Activated gamma-delta T cell treated with Interleukin-2 at 50 U/mL for 16 hours (primary cell): Measurements from ENCODE around the gene PSKH1.

Source experiments
- DNase-seq: peaks from one replicate; pipeline ENCODE4 v3.0.0-alpha.2; 2020

PSKH1 gene

DNA sequence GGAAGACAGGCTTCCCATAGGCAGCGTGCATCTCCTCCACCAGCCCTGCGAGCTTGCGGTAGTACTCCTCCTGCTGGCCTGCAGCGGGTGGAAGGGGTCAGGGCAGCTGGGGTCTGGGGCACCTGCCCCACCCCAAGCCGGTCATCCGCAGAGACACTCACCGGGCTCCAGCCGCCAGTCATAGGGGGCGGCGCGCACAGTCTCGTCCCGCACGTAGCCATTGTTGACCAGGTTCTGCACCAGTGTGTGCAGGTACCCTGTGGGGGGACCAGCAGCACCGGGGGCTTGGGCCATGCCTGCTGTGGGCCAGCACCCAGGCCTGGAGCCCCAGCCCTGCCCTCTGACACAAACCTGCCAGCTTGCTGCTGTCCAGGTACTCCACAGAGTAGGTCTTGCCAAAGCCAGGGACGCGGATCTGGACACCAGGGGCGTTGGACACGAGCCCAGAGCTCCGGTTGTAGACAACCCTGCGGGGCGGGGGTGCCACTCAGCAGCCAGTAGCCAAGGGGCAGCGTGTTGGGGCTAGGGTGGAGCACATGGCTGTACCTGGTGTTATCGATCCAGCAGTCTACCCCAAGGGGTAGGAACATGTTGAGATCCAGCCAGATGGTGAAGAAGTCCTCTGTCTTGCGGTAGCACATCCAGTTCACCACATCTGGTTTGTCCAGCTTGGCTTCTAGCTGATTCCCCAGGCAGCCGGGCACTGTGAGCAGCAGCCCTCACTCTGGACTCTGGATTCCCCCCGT lies 49.6 kb downstream of the PSKH1 start:
- DNase-seq: no peak

GRCh38 chr16:67943256-67943618 lies 50.2 kb downstream of the PSKH1 start:
- no peak for DNase-seq

DNA sequence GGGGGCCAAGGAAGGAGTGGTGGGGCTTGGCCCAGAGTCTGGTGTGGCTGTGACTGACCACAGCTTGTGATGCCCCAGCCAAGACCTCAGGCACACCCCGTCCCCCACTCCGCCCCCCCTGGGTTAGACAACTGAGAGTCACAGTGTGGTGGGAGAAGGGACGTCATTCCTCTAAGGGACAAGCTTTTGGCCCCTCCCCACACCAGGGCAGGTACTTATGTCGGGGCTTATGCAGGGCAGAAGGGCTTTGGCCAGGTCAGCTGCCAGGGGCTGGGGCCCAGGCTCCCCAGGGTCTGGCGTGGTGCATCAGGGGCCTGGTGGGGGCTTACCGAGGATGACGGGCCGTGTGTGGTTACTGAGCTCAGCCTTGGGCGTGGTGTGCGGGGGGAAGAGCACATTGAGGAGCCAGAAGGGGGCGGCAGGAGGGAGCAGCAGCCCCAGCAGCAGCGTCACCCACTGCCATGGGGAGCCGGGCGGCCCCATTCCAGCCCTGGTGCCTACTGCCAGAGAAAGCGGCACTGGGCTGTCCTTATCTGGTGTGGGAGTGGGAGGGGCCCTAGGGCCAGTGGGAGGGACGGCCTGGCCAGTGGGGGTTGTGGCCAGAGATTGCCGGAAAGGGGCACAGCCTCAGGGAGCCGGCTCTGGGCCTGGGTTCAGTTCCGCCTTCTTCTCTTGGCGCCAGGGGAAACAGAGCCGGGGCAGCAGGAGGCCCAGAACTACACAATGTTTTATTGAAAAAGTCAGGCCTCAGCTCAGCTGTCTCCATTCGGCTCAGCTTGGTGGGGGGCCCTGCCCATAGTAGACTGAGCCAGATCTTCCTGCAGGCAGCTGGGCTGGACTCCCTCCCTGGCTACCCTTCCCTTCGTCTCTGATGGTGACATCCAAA lies 50.8 kb downstream of the PSKH1 start, which contains the start of gene LCAT:
LCAT (minus strand) TSS at position 502 of the 886 bp plus-strand sequence; CDS start at position 483, 19 bp downstream.
- no peak for DNase-seq

- no peak for DNase-seq
These were observed 51.8 kb downstream of the PSKH1 start for GRCh38 chr16:67944690-67945391.

DNA sequence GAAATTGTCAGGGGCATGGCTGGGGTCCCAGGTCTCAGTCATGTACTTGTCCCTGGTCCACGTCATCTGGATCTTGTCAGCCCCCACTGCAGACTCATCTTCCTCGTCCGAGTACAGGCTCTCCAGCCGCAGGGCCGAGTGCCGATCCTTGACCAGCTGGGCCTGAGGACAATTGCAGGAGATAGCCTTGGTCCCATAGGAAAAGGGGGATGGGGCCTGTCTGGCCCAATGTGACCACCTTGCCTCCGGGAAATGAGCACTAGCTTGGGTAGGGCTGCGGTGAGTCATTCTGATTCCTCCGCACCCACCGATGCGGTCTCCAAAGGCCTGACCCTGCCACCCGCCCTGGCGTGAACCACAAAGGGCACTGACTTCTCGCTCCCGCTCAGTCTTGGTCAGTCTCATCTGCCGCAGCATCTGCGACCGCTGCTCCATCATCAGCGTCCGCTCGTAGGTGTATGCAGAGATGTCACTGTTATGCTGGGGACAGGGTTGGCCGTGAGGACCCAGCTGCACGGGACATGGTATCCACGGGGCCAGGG lies 52.4 kb downstream of the PSKH1 start:
- DNase-seq: no peak

DNA sequence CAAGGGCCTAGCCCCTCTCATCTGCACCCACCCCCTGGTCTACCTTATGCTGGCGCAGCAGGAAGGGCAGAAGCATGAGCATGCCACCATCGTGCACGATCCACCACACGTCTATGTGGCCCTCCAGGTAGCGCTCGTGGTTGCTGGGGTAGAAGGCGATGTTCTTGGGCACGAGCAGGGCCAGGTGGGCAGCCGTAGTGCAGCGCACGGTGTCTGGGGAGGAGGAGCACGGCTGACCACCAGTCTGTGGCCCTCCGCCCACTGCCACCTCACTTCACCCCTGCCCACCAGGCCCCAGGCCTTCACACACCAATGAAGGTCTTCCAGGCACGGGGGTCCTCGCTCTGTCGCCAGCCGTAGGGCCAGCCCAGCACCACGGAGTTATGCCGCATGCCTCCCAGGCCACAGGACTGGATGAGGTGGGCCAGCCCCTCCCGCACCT lies 53.1 kb downstream of the PSKH1 start:
- no peak for DNase-seq

GRCh38 chr16:67946966-67947558 lies 54.0 kb downstream of the PSKH1 start:
- DNase-seq: no peak

- no peak for DNase-seq
These were observed 55.0 kb downstream of the PSKH1 start for GRCh38 chr16:67948015-67948414.

GRCh38 chr16:67949645-67950044 lies 56.6 kb downstream of the PSKH1 start:
- no peak for DNase-seq

GRCh38 chr16:67950335-67950843 lies 57.3 kb downstream of the PSKH1 start:
- DNase-seq: no peak

DNA sequence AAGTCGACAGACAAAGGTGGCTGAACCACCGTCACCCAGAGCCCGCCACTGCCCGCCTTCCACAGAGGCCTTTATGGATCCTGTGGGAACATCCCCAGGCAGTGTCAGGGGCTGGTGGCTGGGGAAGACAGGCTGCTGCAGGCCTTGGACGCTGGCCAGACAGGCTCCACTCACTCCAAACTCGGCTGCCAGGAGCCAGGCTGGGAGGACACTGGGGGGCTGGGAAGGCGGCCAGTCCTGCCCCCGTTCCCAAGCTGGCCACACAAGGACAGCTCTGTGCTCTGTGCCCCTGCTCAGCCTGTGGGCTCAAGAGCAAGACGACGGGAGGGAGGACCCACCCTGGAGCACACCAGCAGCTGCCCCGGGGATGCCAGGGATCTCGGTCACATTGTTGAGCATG lies 58.4 kb downstream of the PSKH1 start:
- DNase-seq: no peak

DNA sequence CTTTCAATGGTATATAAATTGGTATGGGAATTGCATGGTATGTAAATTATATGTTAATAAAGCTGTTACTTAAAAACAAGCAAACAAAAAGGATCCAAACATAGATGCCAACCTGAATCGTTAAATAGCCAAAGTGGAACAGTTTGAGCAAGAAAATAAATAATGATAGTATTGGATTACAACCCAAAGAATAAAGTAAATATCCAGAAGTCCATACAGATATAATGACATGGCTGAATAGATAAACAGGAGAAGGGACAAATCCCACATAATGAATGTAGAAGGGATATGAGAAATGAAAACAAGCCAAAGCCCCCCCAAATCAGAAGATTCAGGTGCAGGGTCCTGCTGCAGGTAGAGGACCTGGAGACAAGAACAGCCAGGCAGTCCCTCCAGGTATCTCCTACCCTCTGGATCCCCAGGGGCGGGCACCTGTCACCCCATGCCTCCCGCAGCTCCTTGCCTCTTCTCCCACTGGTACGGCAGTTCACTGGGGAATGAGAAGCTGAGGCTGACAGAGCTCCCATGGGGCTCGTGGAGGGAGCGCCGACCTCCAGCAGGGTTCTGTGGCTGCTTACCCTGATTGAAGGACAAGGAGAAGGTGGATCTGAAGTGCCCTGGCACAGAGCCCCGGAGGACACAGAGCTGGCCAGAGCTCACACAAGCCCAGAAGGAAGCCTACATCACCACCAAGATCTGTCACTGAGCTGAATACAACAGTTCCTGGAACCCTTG lies 60.8 kb downstream of the PSKH1 start:
- DNase-seq: no peak

- no peak for DNase-seq
These were observed 61.6 kb downstream of the PSKH1 start for GRCh38 chr16:67954421-67955196.

DNA sequence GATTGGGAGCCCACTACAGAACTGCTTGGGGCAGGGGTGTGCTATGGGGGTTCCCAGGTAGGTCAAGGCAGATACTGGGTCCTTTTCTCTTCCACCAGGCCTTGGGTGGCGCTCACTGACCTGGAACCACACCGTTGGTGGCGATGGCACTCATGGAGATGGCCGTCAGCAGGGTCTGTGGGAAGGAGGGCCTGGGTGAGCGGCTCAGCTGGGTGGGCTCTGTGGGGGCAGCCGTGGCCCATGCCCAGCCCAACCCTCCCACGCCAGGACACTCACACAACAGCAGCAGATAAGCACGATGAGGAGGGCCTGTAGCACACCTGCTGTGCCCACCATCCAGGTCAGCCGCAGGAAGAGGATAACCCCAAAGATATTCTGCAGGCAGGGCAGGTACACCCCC lies 64.6 kb downstream of the PSKH1 start:
- DNase-seq: no peak

- no peak for DNase-seq
These were observed 66.7 kb downstream of the PSKH1 start for GRCh38 chr16:67959536-67960329.

DNA sequence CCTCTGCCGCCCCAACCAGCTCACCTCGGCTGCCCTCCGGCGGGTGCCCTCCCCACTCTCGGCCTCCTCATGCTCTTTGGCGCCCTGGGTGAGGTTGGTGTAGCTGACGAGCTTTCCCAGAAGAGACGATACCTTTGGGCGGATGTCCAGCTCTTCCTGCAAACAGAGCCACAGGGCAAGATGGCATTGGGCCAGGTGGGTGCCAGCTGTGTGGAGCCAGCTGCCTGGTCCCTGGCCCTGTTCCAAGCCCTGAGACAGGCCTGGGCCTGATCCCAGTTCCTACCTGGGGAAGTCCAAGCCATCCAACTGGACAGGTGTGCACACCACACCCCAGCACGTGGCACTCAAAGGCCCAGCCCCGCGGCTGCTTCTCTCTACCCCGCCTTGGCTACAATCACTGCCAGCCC lies 68.5 kb downstream of the PSKH1 start:
- no peak for DNase-seq

GRCh38 chr16:67962135-67962534 lies 69.1 kb downstream of the PSKH1 start:
- no peak for DNase-seq

GRCh38 chr16:67963292-67963661 lies 70.2 kb downstream of the PSKH1 start:
- DNase-seq: no peak

GRCh38 chr16:67963662-67964321 lies 70.7 kb downstream of the PSKH1 start:
- no peak for DNase-seq
